ENCODE data around the gene TMEM121B.

GRCh38 chr22:17130199-17130598 is 9.0 kb upstream of the TMEM121B start:
- TF ChIP-seq MAX (IDR thresholded peaks at IDR 0.05) (no peak), CEBPB (IDR thresholded peaks at IDR 0.05) (no peak), EP300 (IDR thresholded peaks at IDR 0.05; ENCODE audit: borderline replicate concordance) (no peak), TAF1 (IDR thresholded peaks at IDR 0.05; ENCODE audit: low read depth) (no peak), YY1 (IDR thresholded peaks at IDR 0.05; ENCODE audit: low read depth) (no peak), RAD21 (IDR thresholded peaks at IDR 0.05; ENCODE audit: low read depth) (no peak)
